ACC112 (cell line): ENCODE results near the gene PTCH1.

ENCODE experiments used
- H2AFZ ChIP-seq: fragments of 200-600 bp; sonication (generic); one replicate; pipeline ENCODE4 v1.6.0; 2017; ENCODE audit warnings: antibody characterized with exemption, low read length; ENCODE audit not compliant: unreplicated experiment
- H3K27ac ChIP-seq: fragments of 200-600 bp; sonication (generic); 2 replicates; pipeline ENCODE4 v1.5.1; 2014; ENCODE audit warnings: low read depth, mild to moderate bottlenecking, antibody characterized with exemption, low read length, moderate library complexity
- H3K27me3 ChIP-seq: fragments of 200-600 bp; sonication (generic); 2 replicates; pipeline ENCODE4 v1.6.1; 2014; ENCODE audit warnings: mild to moderate bottlenecking, antibody characterized with exemption, low read length, moderate library complexity, mixed read lengths; ENCODE audit not compliant: insufficient read depth
- H3K36me3 ChIP-seq: fragments of 200-600 bp; sonication (generic); 2 replicates; pipeline ENCODE4 v1.6.1; 2016; ENCODE audit warnings: mild to moderate bottlenecking, antibody characterized with exemption, low read length, moderate library complexity, mixed read lengths; ENCODE audit not compliant: insufficient read depth
- H3K4me1 ChIP-seq: fragments of 200-600 bp; sonication (generic); one replicate; pipeline ENCODE4 v1.6.1; 2016; ENCODE audit warnings: low read length, mixed read lengths; ENCODE audit not compliant: insufficient read depth, unreplicated experiment, control insufficient read depth
- H3K4me3 ChIP-seq: fragments of 200-600 bp; sonication (generic); 2 replicates; pipeline ENCODE4 v1.5.1; 2014; ENCODE audit warnings: mild to moderate bottlenecking, low read depth, low read length
- H3K79me2 ChIP-seq: fragments of 200-600 bp; sonication (generic); one replicate; pipeline ENCODE4 v1.6.0; 2016; ENCODE audit warnings: low read length; ENCODE audit not compliant: control insufficient read depth, unreplicated experiment, insufficient read depth

The PTCH1 gene

GRCh38 chr9:95450171-95451064, 66.4 kb downstream of the PTCH1 start:
- Histone ChIP-seq H3K4me1 (no peaks in the 10 kb centered on the region), H3K4me3 (no peak overlapping the region), H3K27me3 (no peaks in the 10 kb centered on the region), H2AFZ (no peak overlapping the region), H3K79me2 (no peaks in the 10 kb centered on the region), H3K36me3 (peaks cover 4% of the 10 kb centered on the region; the same call in 1 of the 2 replicates), H3K27ac (no peak overlapping the region)

GRCh38 chr9:95449016-95449415, 67.8 kb downstream of the PTCH1 start:
- no peaks in the 10 kb centered on the region for H3K79me2 ChIP-seq
- no peaks in the 10 kb centered on the region for H3K27me3 ChIP-seq
- H2AFZ ChIP-seq, result no peak overlapping the region
- H3K36me3 ChIP-seq, result no peaks in the 10 kb centered on the region; the same call in 1 of the 2 replicates
- H3K27ac ChIP-seq, result no peak overlapping the region
- H3K4me3 ChIP-seq, result no peak overlapping the region
- no peaks in the 10 kb centered on the region for H3K4me1 ChIP-seq

GRCh38 chr9:95447660-95448420, 68.9 kb downstream of the PTCH1 start:
- no peak overlapping the region for H2AFZ ChIP-seq
- no peaks in the 10 kb centered on the region for H3K4me1 ChIP-seq
- no peak overlapping the region for H3K27ac ChIP-seq
- no peaks in the 10 kb centered on the region; the same call in 1 of the 2 replicates for H3K36me3 ChIP-seq
- H3K79me2 ChIP-seq, result no peaks in the 10 kb centered on the region
- H3K4me3 ChIP-seq, result no peak overlapping the region
- H3K27me3 ChIP-seq, result no peaks in the 10 kb centered on the region

- Histone ChIP-seq H3K79me2 (no peaks in the 10 kb centered on the region), H3K4me1 (no peaks in the 10 kb centered on the region), H2AFZ (no peak overlapping the region), H3K27me3 (no peaks in the 10 kb centered on the region), H3K27ac (no peak overlapping the region), H3K36me3 (no peaks in the 10 kb centered on the region; the same call in 1 of the 2 replicates), H3K4me3 (no peak overlapping the region)
Measured at GRCh38 chr9:95446984-95447383, 69.8 kb downstream of the PTCH1 start.

- Histone ChIP-seq H3K36me3 (no peaks in the 10 kb centered on the region; the same call in 1 of the 2 replicates), H3K27me3 (no peaks in the 10 kb centered on the region), H3K27ac (no peak overlapping the region), H3K4me1 (no peaks in the 10 kb centered on the region), H3K79me2 (no peaks in the 10 kb centered on the region), H3K4me3 (no peak overlapping the region), H2AFZ (no peak overlapping the region)
Measured at GRCh38 chr9:95446259-95446658, 70.5 kb downstream of the PTCH1 start.

GRCh38 chr9:95444160-95444559, 72.6 kb downstream of the PTCH1 start:
- no peaks in the 10 kb centered on the region for H3K4me1 ChIP-seq
- no peak overlapping the region for H2AFZ ChIP-seq
- H3K27me3 ChIP-seq, result no peaks in the 10 kb centered on the region
- no peaks in the 10 kb centered on the region for H3K79me2 ChIP-seq
- H3K36me3 ChIP-seq, result no peaks in the 10 kb centered on the region; the same call in 1 of the 2 replicates
- H3K4me3 ChIP-seq, result no peak overlapping the region
- H3K27ac ChIP-seq, result no peak overlapping the region

GRCh38 chr9:95443301-95443700, 73.5 kb downstream of the PTCH1 start:
- Histone ChIP-seq H3K4me3 (no peak overlapping the region), H3K36me3 (no peaks in the 10 kb centered on the region; the same call in 1 of the 2 replicates), H3K4me1 (no peaks in the 10 kb centered on the region), H3K27me3 (no peaks in the 10 kb centered on the region), H3K79me2 (no peaks in the 10 kb centered on the region), H2AFZ (no peak overlapping the region), H3K27ac (no peak overlapping the region)

- Histone ChIP-seq H3K27ac (no peak overlapping the region), H3K27me3 (no peaks in the 10 kb centered on the region), H3K79me2 (no peaks in the 10 kb centered on the region), H2AFZ (no peak overlapping the region), H3K4me3 (no peak overlapping the region), H3K4me1 (no peaks in the 10 kb centered on the region), H3K36me3 (no peaks in the 10 kb centered on the region)
Measured at GRCh38 chr9:95441081-95441480, 75.7 kb downstream of the PTCH1 start.

GRCh38 chr9:95440447-95440846, 76.3 kb downstream of the PTCH1 start:
- Histone ChIP-seq H2AFZ (no peak overlapping the region), H3K36me3 (no peaks in the 10 kb centered on the region), H3K4me3 (no peak overlapping the region)

GRCh38 chr9:95438561-95439357, 78.0 kb downstream of the PTCH1 start:
- no peak overlapping the region for H3K4me3 ChIP-seq
- H3K36me3 ChIP-seq, result no peaks in the 10 kb centered on the region
- no peaks in the 10 kb centered on the region for H3K27me3 ChIP-seq
- H2AFZ ChIP-seq, result no peak overlapping the region
- H3K4me1 ChIP-seq, result no peaks in the 10 kb centered on the region
- no peak overlapping the region for H3K27ac ChIP-seq
- no peaks in the 10 kb centered on the region for H3K79me2 ChIP-seq

More at GRCh38 chr9:95440447-95440846, 76.3 kb downstream of the PTCH1 start:
- H3K4me1 ChIP-seq, result no peaks in the 10 kb centered on the region
- no peaks in the 10 kb centered on the region for H3K79me2 ChIP-seq
- H3K27me3 ChIP-seq, result no peaks in the 10 kb centered on the region
- H3K27ac ChIP-seq, result no peak overlapping the region
